Measurements from ENCODE around the gene COLEC11.
"Not testable (repeated sequence)": the region's sequence is repeated elsewhere in the genome, so short reads cannot be mapped to it uniquely, and the experiment has no call there.

The COLEC11 gene

GRCh38 chr2:3606370-3607201 is 11.7 kb downstream of the COLEC11 start:
- DNase-seq, result peak; percentile 36

- DNase-seq, result no peak
Observed at GRCh38 chr2:3608373-3609278, 13.7 kb downstream of the COLEC11 start.

DNA sequence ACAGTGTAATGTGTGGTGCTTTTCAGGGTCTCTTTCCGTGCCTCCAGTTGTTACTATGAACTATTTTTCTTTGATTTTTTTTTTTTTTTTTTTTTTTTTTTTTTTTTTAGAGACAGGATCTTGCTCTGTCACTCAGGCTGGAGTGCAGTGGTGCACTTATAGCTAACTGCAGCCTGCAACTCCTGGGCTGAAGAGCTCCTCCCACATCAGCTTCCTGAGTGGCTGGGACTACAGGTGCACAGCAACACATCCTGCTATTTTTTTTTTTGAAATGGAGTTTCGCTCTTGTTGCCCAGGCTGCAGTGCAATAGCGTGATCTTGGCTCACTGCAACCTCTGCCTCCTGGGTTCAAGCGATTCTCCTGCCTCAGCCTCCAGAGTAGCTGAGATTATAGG is 14.4 kb downstream of the COLEC11 start:
- DNase-seq, result not testable (repeated sequence)

- no peak for DNase-seq
Observed at GRCh38 chr2:3610415-3610814, 15.5 kb downstream of the COLEC11 start.

- no peak for DNase-seq
Observed at GRCh38 chr2:3610881-3611505, 16.1 kb downstream of the COLEC11 start.

DNA sequence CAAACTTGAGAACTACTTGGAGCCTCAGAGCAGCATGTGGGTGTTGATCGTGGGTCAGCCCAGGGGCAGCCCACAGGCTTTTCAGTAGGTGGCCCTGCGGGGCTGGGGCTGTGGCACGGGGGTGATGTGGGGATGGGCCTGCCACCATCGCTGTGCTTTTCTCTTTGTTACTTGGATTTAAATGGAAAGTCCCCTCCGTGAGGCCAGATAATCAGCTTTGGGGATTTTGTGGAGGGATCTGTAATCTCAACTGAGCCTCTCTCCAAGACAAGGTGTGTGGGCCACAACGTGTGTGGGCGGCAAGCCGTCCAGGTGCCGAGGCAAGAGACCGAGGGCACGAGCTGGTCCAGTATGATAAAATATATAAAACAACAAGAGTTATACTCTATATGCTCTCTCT is 16.7 kb downstream of the COLEC11 start:
- DNase-seq, result no peak

GRCh38 chr2:3612639-3613523 is 18.0 kb downstream of the COLEC11 start:
- no peak for DNase-seq

DNA sequence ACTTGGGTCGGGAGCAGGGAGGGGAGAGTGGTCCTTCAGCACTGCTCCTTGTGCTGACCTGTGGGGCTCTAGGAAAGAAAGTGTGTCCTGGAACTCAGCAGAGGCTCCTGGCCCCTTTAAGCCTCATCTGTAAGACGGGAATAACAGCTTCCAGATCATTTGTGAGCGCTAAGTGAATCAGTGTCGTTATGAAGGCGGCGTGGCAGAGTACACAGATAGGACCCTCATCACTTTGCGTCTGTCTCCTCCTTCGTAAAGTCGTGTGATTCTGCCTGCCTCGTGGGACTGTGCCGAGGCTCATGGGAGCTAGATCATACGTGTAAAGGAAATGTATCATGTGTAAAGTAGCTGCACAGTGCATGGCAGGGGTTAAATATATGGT is 18.6 kb downstream of the COLEC11 start:
- DNase-seq, result no peak

DNA sequence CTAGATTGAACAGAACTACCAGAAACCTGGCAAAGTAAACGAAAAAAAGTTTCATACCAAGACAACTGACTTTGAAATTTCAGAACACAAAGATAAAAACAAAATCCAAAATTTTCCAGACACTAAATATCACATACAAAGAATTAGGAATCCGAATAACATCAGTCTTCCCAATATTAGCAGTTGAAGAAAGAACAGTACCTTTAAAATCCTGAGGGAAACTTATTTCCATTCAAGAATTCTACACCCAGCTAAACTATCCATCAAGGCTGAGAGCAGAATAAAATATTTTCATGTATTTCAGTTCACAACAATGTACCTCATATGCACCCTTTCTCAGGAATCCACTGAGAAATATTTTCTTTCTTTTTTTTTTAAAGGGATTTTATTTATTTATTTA is 19.8 kb downstream of the COLEC11 start:
- not testable (repeated sequence) for DNase-seq

- DNase-seq, result not testable (repeated sequence)
Observed at GRCh38 chr2:3615541-3616200, 20.8 kb downstream of the COLEC11 start.

- not testable (repeated sequence) for DNase-seq
Observed at GRCh38 chr2:3616435-3617197, 21.7 kb downstream of the COLEC11 start.

DNA sequence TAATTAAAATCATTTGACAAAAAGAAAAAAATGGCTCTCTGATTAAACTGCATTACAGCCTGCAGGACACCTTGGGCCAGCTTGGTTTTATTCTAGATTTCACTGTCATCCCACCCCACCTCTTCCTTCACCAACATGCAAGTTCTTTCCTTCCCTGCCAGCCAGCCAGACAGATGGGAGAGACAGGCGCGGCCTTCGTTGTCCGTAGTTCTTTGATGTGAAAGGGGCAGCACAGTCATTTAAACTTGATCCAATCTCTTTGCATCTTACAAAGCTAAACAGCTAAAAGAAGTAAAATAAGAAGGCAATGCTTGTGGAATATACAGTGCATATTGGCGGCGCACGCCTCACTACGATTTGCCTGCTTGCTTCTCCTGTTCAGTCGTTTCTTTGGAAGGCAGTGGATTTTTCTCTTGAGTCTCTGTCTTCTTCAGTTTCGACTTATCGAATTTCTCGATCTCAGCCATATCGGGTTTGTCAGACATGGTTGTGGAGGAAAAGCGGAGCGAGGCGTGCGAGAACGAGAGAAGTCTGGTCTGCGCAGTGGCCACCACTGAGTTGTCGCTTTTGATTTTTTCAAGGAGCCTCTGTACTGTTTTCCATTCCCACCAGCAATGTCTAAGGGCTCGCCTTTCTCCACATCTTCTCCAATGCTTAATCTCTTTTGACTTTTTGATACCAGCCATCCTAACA is 22.4 kb downstream of the COLEC11 start:
- no peak for DNase-seq

DNA sequence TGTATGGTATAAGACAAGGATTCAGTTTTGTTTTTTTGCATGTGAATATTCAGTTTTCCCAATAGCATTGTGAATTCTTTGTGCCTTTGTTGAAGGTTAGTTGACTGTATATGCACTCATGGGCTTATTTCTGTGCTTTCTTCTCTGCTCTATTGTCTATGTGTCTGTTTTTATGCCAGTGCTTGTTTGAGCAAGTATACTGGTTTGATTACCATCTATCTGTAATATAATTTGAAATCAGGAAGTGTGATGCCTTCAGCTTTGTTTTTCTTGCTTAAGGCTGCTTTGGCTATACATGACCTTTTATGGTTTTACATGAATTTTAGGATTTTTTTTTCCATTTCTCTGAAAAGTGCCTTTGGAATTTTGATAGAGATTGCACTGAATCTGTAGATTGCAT is 23.5 kb downstream of the COLEC11 start:
- no peak for DNase-seq

- no peak for DNase-seq
Observed at GRCh38 chr2:3619033-3619432, 24.1 kb downstream of the COLEC11 start.

DNA sequence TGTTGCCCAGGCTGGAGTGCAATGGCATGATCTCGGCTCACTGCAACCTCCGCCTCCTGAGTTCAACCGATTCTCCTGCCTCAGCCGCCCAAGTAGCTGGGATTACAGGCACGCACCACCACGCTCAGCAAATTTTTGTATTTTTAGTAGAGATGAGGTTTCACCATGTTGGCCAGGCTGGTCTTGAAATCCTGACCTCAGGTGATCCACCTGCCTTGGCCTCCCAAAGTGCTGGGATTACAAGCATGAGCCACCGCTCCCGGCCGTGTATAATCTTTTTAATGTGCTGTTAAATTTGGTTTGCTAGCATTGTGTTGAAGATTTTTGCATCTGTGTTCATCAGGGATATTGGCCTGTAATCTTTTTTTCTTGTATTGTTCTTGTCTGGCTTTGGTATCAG is 24.7 kb downstream of the COLEC11 start:
- not testable (repeated sequence) for DNase-seq

GRCh38 chr2:3620834-3621233 is 25.9 kb downstream of the COLEC11 start:
- DNase-seq, result no peak

- DNase-seq, result no peak
Observed at GRCh38 chr2:3622967-3623366, 28.1 kb downstream of the COLEC11 start.

- no peak for DNase-seq
Observed at GRCh38 chr2:3624059-3624794, 29.3 kb downstream of the COLEC11 start.

- DNase-seq, result no peak
Observed at GRCh38 chr2:3625186-3625585, 30.3 kb downstream of the COLEC11 start.

Measured in NCI-H446 treated with DMSO at 0.1 percent for 48 hours (cell line).